ENCODE measurements around the gene ME3. TPM values are rescaled to one million over a fixed set of nuclear protein-coding genes. Genes with fewer than 3 reads are reported as not detected.

Gene ME3
- total RNA-seq, 1 donor from 2014 or later, result 0.92 TPM

GRCh38 chr11:86483610-86483939 is 188.8 kb downstream of the ME3 start:
- no peaks in the 10 kb centered on the region for H3K9me3 Mint-ChIP-seq (ENCODE audit: unreplicated experiment)
- no peak overlapping the region for H3K27ac Mint-ChIP-seq (ENCODE audit: unreplicated experiment)
- no peak for DNase-seq (ENCODE audit: low spot score)
- no peak overlapping the region for H3K4me3 Mint-ChIP-seq (ENCODE audit: unreplicated experiment)
- no peaks in the 10 kb centered on the region for H3K27me3 Mint-ChIP-seq (ENCODE audit: unreplicated experiment)
- peaks cover 5% of the 10 kb centered on the region for H3K4me1 Mint-ChIP-seq (ENCODE audit: unreplicated experiment)
- TF ChIP-seq, protein P1, sequence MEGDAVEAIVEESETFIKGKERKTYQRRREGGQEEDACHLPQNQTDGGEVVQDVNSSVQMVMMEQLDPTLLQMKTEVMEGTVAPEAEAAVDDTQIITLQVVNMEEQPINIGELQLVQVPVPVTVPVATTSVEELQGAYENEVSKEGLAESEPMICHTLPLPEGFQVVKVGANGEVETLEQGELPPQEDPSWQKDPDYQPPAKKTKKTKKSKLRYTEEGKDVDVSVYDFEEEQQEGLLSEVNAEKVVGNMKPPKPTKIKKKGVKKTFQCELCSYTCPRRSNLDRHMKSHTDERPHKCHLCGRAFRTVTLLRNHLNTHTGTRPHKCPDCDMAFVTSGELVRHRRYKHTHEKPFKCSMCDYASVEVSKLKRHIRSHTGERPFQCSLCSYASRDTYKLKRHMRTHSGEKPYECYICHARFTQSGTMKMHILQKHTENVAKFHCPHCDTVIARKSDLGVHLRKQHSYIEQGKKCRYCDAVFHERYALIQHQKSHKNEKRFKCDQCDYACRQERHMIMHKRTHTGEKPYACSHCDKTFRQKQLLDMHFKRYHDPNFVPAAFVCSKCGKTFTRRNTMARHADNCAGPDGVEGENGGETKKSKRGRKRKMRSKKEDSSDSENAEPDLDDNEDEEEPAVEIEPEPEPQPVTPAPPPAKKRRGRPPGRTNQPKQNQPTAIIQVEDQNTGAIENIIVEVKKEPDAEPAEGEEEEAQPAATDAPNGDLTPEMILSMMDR (IDR thresholded peaks at IDR 0.05; ENCODE audit: unreplicated experiment), result no peak
- H3K36me3 Mint-ChIP-seq (ENCODE audit: low read depth, unreplicated experiment), result no peaks in the 10 kb centered on the region

- peaks cover 10% of the 10 kb centered on the region for H3K4me1 Mint-ChIP-seq (ENCODE audit: unreplicated experiment)
- no peaks in the 10 kb centered on the region for H3K27me3 Mint-ChIP-seq (ENCODE audit: unreplicated experiment)
- no peak overlapping the region for H3K27ac Mint-ChIP-seq (ENCODE audit: unreplicated experiment)
- DNase-seq (ENCODE audit: low spot score), result no peak
- no peaks in the 10 kb centered on the region for H3K36me3 Mint-ChIP-seq (ENCODE audit: low read depth, unreplicated experiment)
- TF ChIP-seq, protein P1 (IDR thresholded peaks at IDR 0.05; ENCODE audit: unreplicated experiment), result no peak
- H3K4me3 Mint-ChIP-seq (ENCODE audit: unreplicated experiment), result no peak overlapping the region
- H3K9me3 Mint-ChIP-seq (ENCODE audit: unreplicated experiment), result no peaks in the 10 kb centered on the region
Measured at GRCh38 chr11:86482692-86483091, 189.7 kb downstream of the ME3 start.

DNA sequence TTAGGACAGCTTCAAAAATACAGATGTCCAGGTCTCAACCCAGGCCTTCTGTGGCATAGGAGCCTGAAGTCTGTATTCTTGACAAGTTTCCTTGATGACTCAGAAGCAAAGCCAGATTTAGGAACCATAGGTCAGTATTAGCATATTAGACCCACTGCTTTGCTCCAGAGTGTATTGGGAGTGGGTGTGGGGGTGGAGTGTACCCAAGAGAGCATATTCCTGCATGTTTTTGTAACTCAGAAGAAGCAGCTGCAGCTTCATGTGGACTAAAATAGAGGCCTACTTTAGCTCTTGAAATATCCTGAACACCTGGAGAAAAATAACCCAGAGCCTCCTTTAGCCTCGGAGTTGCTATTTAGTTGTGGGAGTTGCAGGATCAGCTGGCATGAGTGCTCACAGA is 191.0 kb downstream of the ME3 start:
- no peak for DNase-seq (ENCODE audit: low spot score)
- Mint-ChIP-seq H3K4me1 (ENCODE audit: unreplicated experiment) (peaks cover 13% of the 10 kb centered on the region), H3K27ac (ENCODE audit: unreplicated experiment) (no peak overlapping the region), H3K4me3 (ENCODE audit: unreplicated experiment) (no peak overlapping the region), H3K27me3 (ENCODE audit: unreplicated experiment) (no peaks in the 10 kb centered on the region), H3K36me3 (ENCODE audit: low read depth, unreplicated experiment) (no peaks in the 10 kb centered on the region), H3K9me3 (ENCODE audit: unreplicated experiment) (no peaks in the 10 kb centered on the region)
- TF ChIP-seq, protein P1 (IDR thresholded peaks at IDR 0.05; ENCODE audit: unreplicated experiment), result no peak

DNA sequence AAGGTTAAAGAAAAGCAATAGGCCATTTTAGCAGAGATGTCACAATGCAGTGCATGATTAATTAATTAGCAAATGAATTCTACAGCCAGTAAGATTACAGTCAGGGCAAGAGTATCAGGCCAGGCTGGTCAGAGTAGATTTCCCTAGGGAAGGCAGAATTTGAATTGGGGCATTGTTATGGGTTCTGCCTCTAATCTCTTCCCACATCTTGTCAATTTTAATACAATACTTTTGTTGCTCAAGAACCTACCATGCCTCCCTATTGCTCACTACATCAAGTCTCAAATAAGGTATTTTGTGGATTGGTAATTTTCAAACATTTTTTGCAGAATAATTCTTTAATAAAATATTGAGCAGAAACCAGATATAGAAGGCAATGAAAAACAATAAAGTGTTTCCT is 194.1 kb downstream of the ME3 start:
- Mint-ChIP-seq H3K4me3 (ENCODE audit: unreplicated experiment) (no peak overlapping the region), H3K9me3 (ENCODE audit: unreplicated experiment) (no peaks in the 10 kb centered on the region), H3K27me3 (ENCODE audit: unreplicated experiment) (no peaks in the 10 kb centered on the region), H3K27ac (ENCODE audit: unreplicated experiment) (no peak overlapping the region), H3K4me1 (ENCODE audit: unreplicated experiment) (peaks cover 9% of the 10 kb centered on the region), H3K36me3 (ENCODE audit: low read depth, unreplicated experiment) (no peaks in the 10 kb centered on the region)
- TF ChIP-seq, protein P1 (IDR thresholded peaks at IDR 0.05; ENCODE audit: unreplicated experiment), result no peak
- no peak for DNase-seq (ENCODE audit: low spot score)

GRCh38 chr11:86477495-86478155 is 194.8 kb downstream of the ME3 start:
- Mint-ChIP-seq H3K4me3 (ENCODE audit: unreplicated experiment) (no peak overlapping the region), H3K27me3 (ENCODE audit: unreplicated experiment) (no peaks in the 10 kb centered on the region), H3K27ac (ENCODE audit: unreplicated experiment) (no peak overlapping the region), H3K4me1 (ENCODE audit: unreplicated experiment) (peaks cover 9% of the 10 kb centered on the region), H3K36me3 (ENCODE audit: low read depth, unreplicated experiment) (no peaks in the 10 kb centered on the region), H3K9me3 (ENCODE audit: unreplicated experiment) (no peaks in the 10 kb centered on the region)
- DNase-seq (ENCODE audit: low spot score), result no peak
- TF ChIP-seq, protein P1 (IDR thresholded peaks at IDR 0.05; ENCODE audit: unreplicated experiment), result no peak

Data from endothelial cell (in vitro differentiated cells).